ENCODE measurements around the gene AHCTF1.

The AHCTF1 gene

DNA sequence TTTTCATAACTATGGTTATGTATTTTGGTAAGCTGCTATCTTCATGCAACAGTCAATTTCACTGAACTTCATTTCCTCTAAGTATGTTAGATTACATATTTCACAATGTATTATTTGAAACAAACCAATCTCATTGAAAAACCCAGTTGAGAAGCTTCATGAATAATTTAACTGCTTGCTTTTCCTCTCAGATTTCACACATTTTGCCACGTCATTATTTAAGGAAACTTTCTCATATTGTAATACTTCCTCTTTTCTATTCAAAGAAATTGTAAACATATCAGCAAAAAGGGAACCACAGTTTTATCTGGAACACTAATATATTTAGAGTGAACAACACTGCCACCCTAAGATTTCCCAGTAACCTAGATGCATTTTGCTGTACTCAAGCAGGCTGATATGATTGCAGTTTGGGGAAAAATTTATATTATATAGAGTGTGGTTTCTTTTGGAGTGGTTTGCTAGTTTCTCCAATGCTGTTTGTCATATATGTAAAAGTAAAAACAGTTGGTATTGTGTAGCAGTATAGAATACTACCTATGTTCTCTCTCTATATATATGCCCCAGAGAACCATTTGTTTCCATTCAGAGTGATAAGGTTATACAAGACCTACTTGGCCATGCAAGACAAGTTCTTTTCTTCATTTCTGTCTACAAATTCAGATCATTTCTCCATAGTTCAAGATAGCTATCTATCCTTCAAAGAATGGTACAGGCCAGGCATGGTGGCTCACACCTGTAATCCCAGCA is 28.4 kb upstream of the AHCTF1 start:
- TF ChIP-seq, protein P1, sequence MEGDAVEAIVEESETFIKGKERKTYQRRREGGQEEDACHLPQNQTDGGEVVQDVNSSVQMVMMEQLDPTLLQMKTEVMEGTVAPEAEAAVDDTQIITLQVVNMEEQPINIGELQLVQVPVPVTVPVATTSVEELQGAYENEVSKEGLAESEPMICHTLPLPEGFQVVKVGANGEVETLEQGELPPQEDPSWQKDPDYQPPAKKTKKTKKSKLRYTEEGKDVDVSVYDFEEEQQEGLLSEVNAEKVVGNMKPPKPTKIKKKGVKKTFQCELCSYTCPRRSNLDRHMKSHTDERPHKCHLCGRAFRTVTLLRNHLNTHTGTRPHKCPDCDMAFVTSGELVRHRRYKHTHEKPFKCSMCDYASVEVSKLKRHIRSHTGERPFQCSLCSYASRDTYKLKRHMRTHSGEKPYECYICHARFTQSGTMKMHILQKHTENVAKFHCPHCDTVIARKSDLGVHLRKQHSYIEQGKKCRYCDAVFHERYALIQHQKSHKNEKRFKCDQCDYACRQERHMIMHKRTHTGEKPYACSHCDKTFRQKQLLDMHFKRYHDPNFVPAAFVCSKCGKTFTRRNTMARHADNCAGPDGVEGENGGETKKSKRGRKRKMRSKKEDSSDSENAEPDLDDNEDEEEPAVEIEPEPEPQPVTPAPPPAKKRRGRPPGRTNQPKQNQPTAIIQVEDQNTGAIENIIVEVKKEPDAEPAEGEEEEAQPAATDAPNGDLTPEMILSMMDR (IDR thresholded peaks at IDR 0.05), result no peak

DNA sequence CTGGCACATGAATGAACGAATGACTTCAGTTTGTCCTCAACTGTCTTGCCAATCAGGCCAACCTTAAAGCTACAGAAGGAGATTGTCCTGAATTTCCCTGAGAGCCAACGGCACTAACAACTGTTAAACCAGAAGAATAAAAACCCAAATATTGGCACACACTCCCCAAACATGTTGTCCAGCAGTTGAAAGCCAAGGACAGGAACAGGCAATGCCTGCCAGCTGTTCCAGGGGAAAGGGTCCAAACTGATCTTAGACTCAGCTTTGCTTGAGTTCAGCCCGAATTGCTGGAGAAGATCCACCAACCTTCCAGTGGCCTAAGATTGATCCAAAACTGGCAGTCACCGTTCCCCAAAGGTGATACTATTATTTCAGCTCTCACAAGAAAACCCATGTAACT is 22.4 kb upstream of the AHCTF1 start:
- TF ChIP-seq, protein P1 (IDR thresholded peaks at IDR 0.05), result no peak

DNA sequence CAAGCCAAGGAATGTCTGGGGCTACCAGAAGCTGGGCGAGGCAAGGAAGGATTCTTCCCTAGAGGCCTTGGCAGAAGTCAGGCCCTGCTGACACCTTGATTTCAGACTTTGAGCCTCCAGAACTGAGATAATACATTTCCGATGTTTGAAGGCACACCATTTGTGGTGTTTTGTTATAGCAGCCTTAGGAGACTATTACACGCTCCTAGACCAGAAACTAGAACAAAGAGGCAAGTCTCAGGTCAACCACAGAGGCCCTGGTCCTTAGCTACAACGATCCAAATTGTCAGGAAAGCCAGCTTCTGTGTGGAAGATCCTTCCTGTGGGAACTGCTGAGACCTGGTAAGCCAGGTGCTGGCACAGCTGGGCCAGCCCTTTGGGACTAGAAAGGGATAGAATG is 19.7 kb upstream of the AHCTF1 start:
- TF ChIP-seq, protein P1 (IDR thresholded peaks at IDR 0.05), result no peak

DNA sequence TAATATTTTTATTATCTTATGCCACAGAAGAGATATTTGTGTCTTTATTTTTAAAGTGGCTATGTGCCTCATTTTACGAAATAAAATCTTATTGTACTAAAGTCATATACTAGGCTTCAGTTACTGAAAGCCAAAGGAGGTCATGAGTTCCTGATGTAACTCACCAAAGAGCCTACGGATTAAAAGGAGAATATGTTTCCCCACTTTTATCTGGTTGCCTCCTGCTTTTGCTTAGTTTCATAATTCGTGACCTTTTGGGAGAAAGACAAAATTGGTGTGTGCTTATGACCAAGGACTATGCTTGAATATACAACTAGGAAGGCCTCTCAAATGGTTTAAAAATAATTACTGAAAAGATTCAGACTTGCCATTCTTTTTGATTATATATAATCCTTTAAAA is 18.2 kb upstream of the AHCTF1 start:
- TF ChIP-seq, protein P1 (IDR thresholded peaks at IDR 0.05), result no peak

DNA sequence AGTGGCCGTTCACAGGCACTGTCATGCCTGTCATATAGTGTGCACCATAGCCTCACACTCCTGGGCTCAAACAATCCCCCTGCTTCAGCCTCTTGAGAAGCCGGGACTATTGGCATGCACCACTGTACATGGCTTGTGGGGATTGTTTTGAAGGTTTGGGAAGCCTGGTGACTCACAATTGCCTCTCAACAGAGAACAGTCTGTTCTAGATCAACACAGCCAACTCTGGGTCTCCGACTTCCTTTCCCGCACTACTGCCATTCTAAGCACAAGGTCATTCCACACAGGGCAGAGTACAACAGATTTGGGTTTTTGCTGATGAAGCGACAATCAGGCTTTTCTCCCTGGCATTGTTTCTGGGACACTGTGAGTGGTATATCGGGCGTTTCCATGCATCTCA is 15.5 kb upstream of the AHCTF1 start:
- TF ChIP-seq, protein P1 (IDR thresholded peaks at IDR 0.05), result no peak

DNA sequence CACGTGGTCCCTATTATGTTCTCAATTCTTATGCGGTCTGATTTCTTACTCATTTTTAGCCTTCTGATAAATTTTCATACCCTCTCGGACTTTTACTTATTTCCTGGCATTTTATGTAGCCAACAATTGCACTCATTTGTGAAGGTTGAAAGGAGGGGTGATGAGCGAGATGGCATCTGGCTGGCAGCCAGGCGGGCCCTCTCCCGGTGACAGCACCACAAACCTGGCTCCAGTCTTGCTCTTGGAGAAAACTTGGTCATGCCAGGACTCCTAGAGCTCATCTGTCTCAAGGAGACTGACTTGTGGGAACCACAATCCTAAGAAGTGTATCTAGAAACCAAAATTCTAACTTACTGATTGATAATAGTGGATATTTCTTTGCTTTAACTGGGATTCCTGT is 14.6 kb upstream of the AHCTF1 start:
- TF ChIP-seq, protein P1 (IDR thresholded peaks at IDR 0.05), result no peak

DNA sequence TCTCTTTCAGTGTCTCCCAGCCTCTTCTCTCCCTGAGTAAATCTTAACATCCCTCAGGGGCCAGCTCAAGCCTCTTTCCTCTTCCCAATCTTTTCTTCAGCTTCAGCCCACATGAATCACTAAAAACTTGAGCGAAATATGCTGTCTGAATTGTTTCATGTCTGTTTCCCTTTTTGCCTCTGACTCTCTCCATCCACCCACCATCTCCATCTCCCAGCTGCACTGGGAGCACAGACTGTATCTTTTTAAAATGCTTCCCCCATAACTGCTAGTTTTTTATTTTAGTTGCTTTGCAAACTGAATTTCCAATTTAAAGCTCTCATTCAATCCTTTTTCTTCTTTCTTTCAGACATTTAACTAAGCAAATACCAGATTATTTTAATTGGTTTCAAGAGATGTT is 3.0 kb upstream of the AHCTF1 start:
- TF ChIP-seq, protein P1 (IDR thresholded peaks at IDR 0.05), result no peak

DNA sequence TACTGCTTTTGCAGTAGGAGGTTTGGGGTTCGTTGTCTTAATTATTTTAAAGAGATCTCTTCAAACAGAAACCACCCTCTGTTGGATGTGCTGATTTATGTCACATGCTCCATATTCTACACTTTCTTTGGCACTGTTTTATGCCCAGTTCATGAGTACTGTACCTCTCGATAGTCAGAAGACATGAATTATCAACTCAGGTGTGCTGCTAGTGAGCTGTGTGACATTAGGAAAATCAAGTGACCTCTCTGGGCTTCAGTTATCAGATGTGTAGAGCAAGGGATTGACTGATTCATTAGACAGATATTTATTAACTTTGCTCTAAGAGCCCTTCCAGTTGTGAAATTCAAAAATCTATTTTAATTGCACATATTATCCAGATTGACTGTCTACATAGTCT is 2.1 kb upstream of the AHCTF1 start:
- TF ChIP-seq, protein P1 (IDR thresholded peaks at IDR 0.05), result no peak

Data from LNCAP (cell line).